Measurements from ENCODE around the gene MAP3K3. TPM values are rescaled to one million over a fixed set of nuclear protein-coding genes. Genes with fewer than 3 reads are reported as not detected.

Gene MAP3K3
- total RNA-seq, 1 experiment from 2014 or later = 16.2 TPM

DNA sequence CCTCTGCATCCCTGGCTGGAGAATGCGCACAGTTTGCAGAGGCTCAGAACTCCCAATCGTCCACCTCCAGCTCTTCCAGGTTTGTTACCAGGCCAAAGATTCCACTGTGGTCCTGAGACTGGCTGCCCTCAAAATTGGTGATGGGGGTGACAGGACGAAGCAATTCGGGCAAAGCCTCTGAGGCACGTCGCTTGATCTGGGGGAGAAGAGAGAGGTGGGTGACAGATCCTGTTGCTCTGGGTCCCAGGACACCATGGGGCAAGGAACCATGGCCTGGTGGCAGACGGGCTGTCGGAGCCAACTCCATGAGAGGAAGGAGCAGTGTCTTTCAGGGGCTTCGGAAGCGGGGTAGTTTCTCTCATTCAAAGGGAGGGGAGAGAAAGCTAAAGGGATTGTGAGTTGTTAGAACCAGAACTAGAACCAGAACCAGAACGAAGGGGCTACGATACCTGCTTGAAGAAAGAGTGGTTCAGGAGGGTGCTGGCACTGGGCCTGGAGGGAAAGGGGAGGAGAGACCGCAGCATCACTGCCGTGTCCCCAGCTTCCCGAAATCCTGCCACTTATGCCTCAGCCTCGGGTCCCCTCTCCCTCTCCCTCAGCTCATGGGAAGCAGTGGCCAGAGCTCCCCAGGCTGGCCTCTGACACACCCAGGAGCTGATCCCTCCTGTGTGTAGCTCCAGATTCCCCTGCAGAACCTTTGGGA, 81.5 kb downstream of the MAP3K3 start:
- Mint-ChIP-seq H3K4me3 (ENCODE audit: unreplicated experiment) (no peak overlapping the region), H3K9me3 (ENCODE audit: unreplicated experiment) (no peaks in the 10 kb centered on the region), H3K27ac (ENCODE audit: unreplicated experiment) (no peak overlapping the region), H3K4me1 (ENCODE audit: low read depth, unreplicated experiment) (no peaks in the 10 kb centered on the region), H3K36me3 (ENCODE audit: insufficient read depth, unreplicated experiment) (peaks cover 8% of the 10 kb centered on the region), H3K27me3 (ENCODE audit: insufficient read depth, unreplicated experiment) (no peaks in the 10 kb centered on the region)
- ChIA-PET POLR2A (no interaction called here), CTCF (no interaction called here)
- BruUV-seq (replicated peaks) = no TSS peak
- intact Hi-C loops (cut with micrococcal nuclease; ENCODE audit: unreplicated experiment) = loop anchor here (5.0 kb wide), 1 partner anchor 39 kb away; the partner anchor contains the start of gene STRADA
- TF ChIP-seq, protein P1, sequence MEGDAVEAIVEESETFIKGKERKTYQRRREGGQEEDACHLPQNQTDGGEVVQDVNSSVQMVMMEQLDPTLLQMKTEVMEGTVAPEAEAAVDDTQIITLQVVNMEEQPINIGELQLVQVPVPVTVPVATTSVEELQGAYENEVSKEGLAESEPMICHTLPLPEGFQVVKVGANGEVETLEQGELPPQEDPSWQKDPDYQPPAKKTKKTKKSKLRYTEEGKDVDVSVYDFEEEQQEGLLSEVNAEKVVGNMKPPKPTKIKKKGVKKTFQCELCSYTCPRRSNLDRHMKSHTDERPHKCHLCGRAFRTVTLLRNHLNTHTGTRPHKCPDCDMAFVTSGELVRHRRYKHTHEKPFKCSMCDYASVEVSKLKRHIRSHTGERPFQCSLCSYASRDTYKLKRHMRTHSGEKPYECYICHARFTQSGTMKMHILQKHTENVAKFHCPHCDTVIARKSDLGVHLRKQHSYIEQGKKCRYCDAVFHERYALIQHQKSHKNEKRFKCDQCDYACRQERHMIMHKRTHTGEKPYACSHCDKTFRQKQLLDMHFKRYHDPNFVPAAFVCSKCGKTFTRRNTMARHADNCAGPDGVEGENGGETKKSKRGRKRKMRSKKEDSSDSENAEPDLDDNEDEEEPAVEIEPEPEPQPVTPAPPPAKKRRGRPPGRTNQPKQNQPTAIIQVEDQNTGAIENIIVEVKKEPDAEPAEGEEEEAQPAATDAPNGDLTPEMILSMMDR (IDR thresholded peaks at IDR 0.05; ENCODE audit: insufficient read depth in 1 of 2, low read depth in 1 of 2, low read length in 1 of 2, severe bottlenecking in 1 of 2, unreplicated experiment in 1 of 2) = no peak
- Histone ChIP-seq H3K4me1 (no peaks in the 10 kb centered on the region), H3K9me3 (no peaks in the 10 kb centered on the region), H3K27me3 (replicated peaks; ENCODE audit: control insufficient read depth, insufficient read depth, low read length) (no peaks in the 10 kb centered on the region), H3K4me3 (ENCODE audit: low read depth, low read length) (no peak overlapping the region), H3K36me3 (ENCODE audit: control insufficient read depth, insufficient read depth, low read length) (no peaks in the 10 kb centered on the region)
- DNase-seq = no peak

GRCh38 chr17:63704259-63704576, 82.0 kb downstream of the MAP3K3 start:
- POLR2A ChIA-PET = no interaction called here
- H3K36me3 Mint-ChIP-seq (ENCODE audit: insufficient read depth, unreplicated experiment) = peaks cover 8% of the 10 kb centered on the region
- Histone ChIP-seq H3K4me1 (no peaks in the 10 kb centered on the region), H3K36me3 (ENCODE audit: control insufficient read depth, insufficient read depth, low read length) (no peaks in the 10 kb centered on the region), H3K4me3 (ENCODE audit: low read depth, low read length) (no peak overlapping the region), H3K27me3 (replicated peaks; ENCODE audit: control insufficient read depth, insufficient read depth, low read length) (no peaks in the 10 kb centered on the region), H3K9me3 (no peaks in the 10 kb centered on the region)
- intact Hi-C loops (cut with micrococcal nuclease; ENCODE audit: unreplicated experiment) = loop anchor here (5.0 kb wide), 1 partner anchor 38 kb away; the partner anchor contains the start of gene STRADA
- no peak overlapping the region for H3K27ac Mint-ChIP-seq (ENCODE audit: unreplicated experiment)
- H3K4me1 Mint-ChIP-seq (ENCODE audit: low read depth, unreplicated experiment) = no peaks in the 10 kb centered on the region
- TF ChIP-seq, protein P1 (IDR thresholded peaks at IDR 0.05; ENCODE audit: insufficient read depth in 1 of 2, low read depth in 1 of 2, low read length in 1 of 2, severe bottlenecking in 1 of 2, unreplicated experiment in 1 of 2) = no peak
- no TSS peak for BruUV-seq (replicated peaks)
- no peaks in the 10 kb centered on the region for H3K9me3 Mint-ChIP-seq (ENCODE audit: unreplicated experiment)
- CTCF ChIA-PET = no interaction called here
- no peak for DNase-seq
- no peaks in the 10 kb centered on the region for H3K27me3 Mint-ChIP-seq (ENCODE audit: insufficient read depth, unreplicated experiment)
- H3K4me3 Mint-ChIP-seq (ENCODE audit: unreplicated experiment) = no peak overlapping the region

DNA sequence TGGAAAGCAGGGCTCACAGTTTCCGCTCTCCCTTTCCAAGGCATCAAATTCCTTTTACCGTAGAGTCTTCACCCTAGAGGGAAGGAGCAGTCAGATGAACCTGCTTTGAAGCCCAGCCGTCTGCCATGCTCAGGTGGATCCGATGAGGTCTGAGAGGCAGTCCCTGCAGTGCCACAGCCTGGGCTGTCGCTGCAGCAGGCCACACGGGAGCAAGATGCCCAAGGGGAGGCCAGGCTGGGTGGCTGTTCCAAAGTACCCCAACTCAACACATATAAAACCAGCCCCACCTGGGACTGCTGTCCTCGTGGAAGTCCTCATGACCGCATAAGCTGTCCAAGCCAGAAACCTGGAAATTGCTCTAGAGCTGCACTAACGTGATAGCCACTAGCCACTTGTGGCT, 82.6 kb downstream of the MAP3K3 start:
- H3K4me1 Mint-ChIP-seq (ENCODE audit: low read depth, unreplicated experiment) = no peaks in the 10 kb centered on the region
- peaks cover 8% of the 10 kb centered on the region for H3K36me3 Mint-ChIP-seq (ENCODE audit: insufficient read depth, unreplicated experiment)
- H3K4me3 Mint-ChIP-seq (ENCODE audit: unreplicated experiment) = no peak overlapping the region
- H3K27me3 Mint-ChIP-seq (ENCODE audit: insufficient read depth, unreplicated experiment) = no peaks in the 10 kb centered on the region
- Histone ChIP-seq H3K9me3 (no peaks in the 10 kb centered on the region), H3K27me3 (replicated peaks; ENCODE audit: control insufficient read depth, insufficient read depth, low read length) (no peaks in the 10 kb centered on the region), H3K4me1 (no peaks in the 10 kb centered on the region), H3K36me3 (ENCODE audit: control insufficient read depth, insufficient read depth, low read length) (no peaks in the 10 kb centered on the region), H3K4me3 (ENCODE audit: low read depth, low read length) (no peak overlapping the region)
- H3K9me3 Mint-ChIP-seq (ENCODE audit: unreplicated experiment) = no peaks in the 10 kb centered on the region
- intact Hi-C loops (cut with micrococcal nuclease; ENCODE audit: unreplicated experiment) = loop anchor here (5.0 kb wide), 1 partner anchor 37 kb away; the partner anchor contains the start of gene STRADA
- no peak overlapping the region for H3K27ac Mint-ChIP-seq (ENCODE audit: unreplicated experiment)
- CTCF ChIA-PET = no interaction called here
- POLR2A ChIA-PET = no interaction called here
- no TSS peak for BruUV-seq (replicated peaks)
- no peak for DNase-seq
- TF ChIP-seq, protein P1 (IDR thresholded peaks at IDR 0.05; ENCODE audit: insufficient read depth in 1 of 2, low read depth in 1 of 2, low read length in 1 of 2, severe bottlenecking in 1 of 2, unreplicated experiment in 1 of 2) = no peak

Measured in Caco-2 (cell line).